HCT116 (cell line): ENCODE results near the gene TRIM9. TPM values are rescaled to one million over a fixed set of nuclear protein-coding genes. Genes with fewer than 3 reads are reported as not detected.

ENCODE experiments used
- ATAC-seq: fragments of 200-7000 bp; cut with Tn5 transposase; 2 replicates; pipeline ENCODE4 v1.9.1; 2020; ENCODE audit warnings: mild to moderate bottlenecking, moderate library complexity
- BruUV-seq: library from RNA; stranded (reverse); fragments of 400-500 nt; replicated peaks from 2 replicates; lab custom pipeline; 2021; lab: Mats Ljungman, UMichigan
- CTCF ChIA-PET: fragments of 300-600 bp; sonication (Branson Sonifier 250); formaldehyde crosslinking; loops from one replicate; lab custom pipeline; 2021; ENCODE audit warnings: antibody characterized with exemption; lab: Charles Lee
- POLR2A ChIA-PET: fragments of 300-600, 350-600 bp; sonication (Branson Sonifier 250); formaldehyde crosslinking; loops from one replicate; lab custom pipeline; 2021; ENCODE audit warnings: antibody characterized with exemption; lab: Charles Lee
- RAD21 ChIA-PET, 2 experiments: fragments of 300-600 bp; sonication (Branson Sonifier 250); formaldehyde crosslinking; loops; one replicate each; lab custom pipeline; 2023; ENCODE audit warnings: low total read pairs in 2 of 2; ENCODE audit not compliant: uncharacterized antibody in 2 of 2, unreplicated experiment in 2 of 2, low non-redundant PET in 1 of 2; lab: Charles Lee
- DNase-seq: peaks from one replicate; pipeline ENCODE4 v3.0.0-alpha.2; 2010; ENCODE audit warnings: low read depth, low spot score
- H2AFZ ChIP-seq: fragments of 200-600 bp; shearing (Covaris generic), sonication (generic); 2 replicates; pipeline ENCODE4 v1.6.1; 2017; ENCODE audit warnings: low read depth, mixed run types, mixed read lengths, antibody characterized with exemption, low read length; ENCODE audit not compliant: poor library complexity, severe bottlenecking
- H3K27ac ChIP-seq: 2 replicates; pipeline ENCODE4 v1.5.1; 2012; ENCODE audit warnings: low read depth, low read length
- H3K27me3 ChIP-seq: fragments of 200-600 bp; sonication (generic); 2 replicates; pipeline ENCODE4 v1.6.1; 2016; ENCODE audit warnings: mixed run types, low read length, mixed read lengths; ENCODE audit not compliant: insufficient read depth
- H3K36me3 ChIP-seq, 2 experiments: fragments of 200-500 bp in 1 of 2; fragments of 200-600 bp in 1 of 2; sonication (Bioruptor generic) in 1 of 2; sonication (generic) in 1 of 2; 2 replicates each; pipeline versions ENCODE4 v1.5.1 to v1.6.1; 2014 to 2016; ENCODE audit warnings: low read length in 2 of 2, inconsistent platforms in 1 of 2, mixed read lengths in 1 of 2, mixed run types in 1 of 2; ENCODE audit not compliant: insufficient read depth in 2 of 2, control insufficient read depth in 1 of 2
- H3K4me1 ChIP-seq, 2 experiments: fragments of 200-600 bp in 1 of 2; sonication (generic) in 1 of 2; 2 replicates each; pipeline versions ENCODE4 v1.5.1 to v1.6.1; 2012 to 2017; ENCODE audit warnings: low read length in 2 of 2, inconsistent platforms in 1 of 2, mild to moderate bottlenecking in 1 of 2, mixed read lengths in 1 of 2, mixed run types in 1 of 2, moderate library complexity in 1 of 2; ENCODE audit not compliant: insufficient read depth in 2 of 2, control insufficient read depth in 1 of 2
- H3K4me2 ChIP-seq: fragments of 200-600 bp; sonication (generic); 2 replicates; pipeline ENCODE4 v1.6.1; 2017; ENCODE audit warnings: mixed run types, low read length, mixed read lengths
- H3K4me3 ChIP-seq, 2 experiments: fragments of 200-600 bp in 1 of 2; sonication (generic) in 1 of 2; replicated peaks in 1 of 2; 2 replicates each; pipeline ENCODE4 v1.5.1; 2011 to 2016; ENCODE audit warnings: low read length in 2 of 2, control low read depth in 1 of 2, low read depth in 1 of 2, mild to moderate bottlenecking in 1 of 2, mixed read lengths in 1 of 2, mixed run types in 1 of 2
- H3K79me2 ChIP-seq: fragments of 200-600 bp; sonication (generic); 2 replicates; pipeline ENCODE4 v1.6.1; 2017; ENCODE audit warnings: mild to moderate bottlenecking, mixed run types, low read length, moderate library complexity, mixed read lengths; ENCODE audit not compliant: insufficient read depth
- H3K9ac ChIP-seq: fragments of 200-600 bp; sonication (generic); 2 replicates; pipeline ENCODE4 v1.6.1; 2016; ENCODE audit warnings: low read length, mixed read lengths
- H3K9me2 ChIP-seq: fragments of 200-600 bp; sonication (generic), shearing (Covaris generic); 2 replicates; pipeline ENCODE4 v1.6.1; 2017; ENCODE audit warnings: mixed run types, mild to moderate bottlenecking, moderate library complexity; ENCODE audit not compliant: insufficient read depth
- H3K9me3 ChIP-seq, 2 experiments: fragments of 200-500 bp in 1 of 2; fragments of 200-600 bp in 1 of 2; sonication (Bioruptor generic) in 1 of 2; sonication (generic) in 1 of 2; 2 replicates each; pipeline ENCODE4 v1.6.1; 2014 to 2017; ENCODE audit warnings: low read length in 2 of 2, mixed read lengths in 2 of 2, inconsistent platforms in 1 of 2, low read depth in 1 of 2, mild to moderate bottlenecking in 1 of 2, mixed run types in 1 of 2, moderate library complexity in 1 of 2; ENCODE audit not compliant: control insufficient read depth in 1 of 2, insufficient read depth in 1 of 2
- H4K20me1 ChIP-seq: fragments of 200-600 bp; sonication (generic), shearing (Covaris generic); 2 replicates; pipeline ENCODE4 v1.6.1; 2017; ENCODE audit warnings: mixed run types, mild to moderate bottlenecking, moderate library complexity; ENCODE audit not compliant: insufficient read depth
- EZH2 ChIP-seq: fragments of 200-600 bp; sonication (generic); IDR thresholded peaks from 2 replicates; pipeline ENCODE4 v1.6.1; 2017; ENCODE audit warnings: antibody characterized with exemption, mixed run types
- SIN3A ChIP-seq: IDR thresholded peaks from 2 replicates; pipeline ENCODE4 v1.6.1; 2012; ENCODE audit warnings: low read depth
- YY1 ChIP-seq: IDR thresholded peaks from 2 replicates; pipeline ENCODE4 v1.6.1; 2011; ENCODE audit warnings: low read length, low read depth, moderate library complexity, mild to moderate bottlenecking; ENCODE audit not compliant: insufficient replicate concordance; ENCODE audit errors: extremely low read depth
- intact Hi-C: fragments of 100-400 bp; cut with micrococcal nuclease; formaldehyde crosslinking; loops from 2 replicates; pipeline ENCODE4 v1.10.0; 2022
- total RNA-seq: library from RNA; stranded (reverse); gene quantifications from one replicate; pipeline ENCODE4 v1.2.1, GENCODE V29; 2021; ENCODE audit not compliant: unreplicated experiment

Gene TRIM9
- total RNA-seq, 1 experiment from 2014 or later = 4.6 TPM

GRCh38 chr14:51124029-51124428 lies 29.1 kb upstream of the TRIM9 start:
- CTCF ChIA-PET = no interaction called here

GRCh38 chr14:51121096-51121495 lies 26.2 kb upstream of the TRIM9 start:
- no peaks in the 10 kb centered on the region for H3K9me3 ChIP-seq
- H3K4me2 ChIP-seq = no peak overlapping the region
- no peaks in the 10 kb centered on the region for H3K9me2 ChIP-seq
- no TSS peak for BruUV-seq
- intact Hi-C loops = no loop called here
- DNase-seq (no peak), ATAC-seq (no peak)
- no peaks in the 10 kb centered on the region for H3K36me3 ChIP-seq
- peaks cover 0 to 3% of the 10 kb centered on the region in 2 experiments; a peak in 1 of 4 replicates for H3K4me1 ChIP-seq
- no peak overlapping the region for H3K27ac ChIP-seq
- no peak overlapping the region for H3K4me3 ChIP-seq
- H3K27me3 ChIP-seq = no peaks in the 10 kb centered on the region
- POLR2A ChIA-PET = no interaction called here
- H2AFZ ChIP-seq = no peak overlapping the region
- H3K9ac ChIP-seq = no peak overlapping the region
- RAD21 ChIA-PET = no interaction called here
- CTCF ChIA-PET = no interaction called here
- no peak for TF ChIP-seq SIN3A
- no peaks in the 10 kb centered on the region for H3K79me2 ChIP-seq
- no peaks in the 10 kb centered on the region for H4K20me1 ChIP-seq

More at GRCh38 chr14:51124029-51124428, 29.1 kb upstream of the TRIM9 start:
- RAD21 ChIA-PET = no interaction called here
- TF ChIP-seq EZH2 = no peak
- TF ChIP-seq YY1 = no peak
- TF ChIP-seq SIN3A = no peak
- TF ChIP-seq, all 23 proteins: peak for 0
- Histone ChIP-seq H3K9me3 (no peaks in the 10 kb centered on the region), H3K4me1 (peaks cover 0 to 3% of the 10 kb centered on the region in 2 experiments; a peak in 1 of 4 replicates), H3K4me2 (no peak overlapping the region), H3K4me3 (no peak overlapping the region), H3K27ac (no peak overlapping the region), H4K20me1 (no peaks in the 10 kb centered on the region), H3K27me3 (no peaks in the 10 kb centered on the region), H3K9me2 (no peaks in the 10 kb centered on the region), H3K9ac (no peak overlapping the region), H2AFZ (no peak overlapping the region), H3K79me2 (no peaks in the 10 kb centered on the region), H3K36me3 (no peaks in the 10 kb centered on the region)
- DNase-seq = no peak
- intact Hi-C loops = no loop called here
- ATAC-seq = no peak
- POLR2A ChIA-PET = no interaction called here
- no TSS peak for BruUV-seq
